Stimulated activated memory B cell treated with anti-CD40 and anti-IgM and Interleukin-4, amounts not matched to agents 10 μg/mL and 1 μg/mL and 100 μg/mL, for 72 hours (primary cell): ENCODE results near the gene GASK1A.
A peak's percentile ranks its signal among the peaks of the same experiment; 100 is the strongest.

Experiments used
- ATAC-seq: fragments of 150-1000 bp; cut with Tn5 transposase; 2 replicates; pipeline ENCODE4 v1.10.0; 2021
- H3K27ac Mint-ChIP-seq: one replicate; pipeline ENCODE4 v1.8.0; 2022; ENCODE audit warnings: mild to moderate bottlenecking, mixed read lengths
- H3K27me3 Mint-ChIP-seq: one replicate; pipeline ENCODE4 v1.8.0; 2022; ENCODE audit warnings: mixed read lengths
- H3K36me3 Mint-ChIP-seq: one replicate; pipeline ENCODE4 v1.8.0; 2022; ENCODE audit warnings: mixed read lengths
- H3K4me1 Mint-ChIP-seq: one replicate; pipeline ENCODE4 v1.8.0; 2022; ENCODE audit warnings: mixed read lengths
- H3K4me3 Mint-ChIP-seq: one replicate; pipeline ENCODE4 v1.8.0; 2022; ENCODE audit warnings: mild to moderate bottlenecking, moderate library complexity, mixed read lengths
- H3K9me3 Mint-ChIP-seq: one replicate; pipeline ENCODE4 v1.8.0; 2022; ENCODE audit warnings: mixed read lengths

GASK1A gene

DNA sequence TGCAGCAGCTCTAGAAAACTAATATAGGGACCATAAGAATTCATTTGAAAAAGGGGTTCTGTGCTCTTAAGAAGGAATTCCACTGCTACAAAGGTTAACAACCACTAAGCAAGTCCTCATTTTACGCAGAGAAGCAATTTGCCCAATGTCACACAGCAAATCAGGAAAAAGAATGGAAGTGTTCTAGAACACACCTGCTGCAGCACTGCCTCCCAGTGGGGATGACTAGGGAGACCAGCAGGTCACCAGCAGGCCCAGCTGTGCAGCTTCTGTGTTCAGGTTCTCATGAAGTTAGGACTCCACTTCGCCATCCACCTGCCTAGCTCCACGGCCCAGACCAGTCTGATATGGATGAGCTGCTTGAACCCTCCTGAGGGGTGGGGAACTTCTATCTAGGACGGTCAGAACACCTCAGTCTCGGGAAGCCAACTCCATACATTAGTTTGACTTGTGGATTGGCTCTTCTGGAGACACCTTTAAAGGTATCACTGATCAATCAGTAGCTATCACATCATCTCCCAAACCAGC, 108.2 kb downstream of the GASK1A start:
- no peak overlapping the region for H3K4me3 Mint-ChIP-seq
- H3K9me3 Mint-ChIP-seq, result no peaks in the 10 kb centered on the region
- no peaks in the 10 kb centered on the region for H3K4me1 Mint-ChIP-seq
- H3K27ac Mint-ChIP-seq, result no peak overlapping the region
- no peak for ATAC-seq
- H3K27me3 Mint-ChIP-seq, result no peaks in the 10 kb centered on the region
- H3K36me3 Mint-ChIP-seq, result peaks cover 31% of the 10 kb centered on the region

DNA sequence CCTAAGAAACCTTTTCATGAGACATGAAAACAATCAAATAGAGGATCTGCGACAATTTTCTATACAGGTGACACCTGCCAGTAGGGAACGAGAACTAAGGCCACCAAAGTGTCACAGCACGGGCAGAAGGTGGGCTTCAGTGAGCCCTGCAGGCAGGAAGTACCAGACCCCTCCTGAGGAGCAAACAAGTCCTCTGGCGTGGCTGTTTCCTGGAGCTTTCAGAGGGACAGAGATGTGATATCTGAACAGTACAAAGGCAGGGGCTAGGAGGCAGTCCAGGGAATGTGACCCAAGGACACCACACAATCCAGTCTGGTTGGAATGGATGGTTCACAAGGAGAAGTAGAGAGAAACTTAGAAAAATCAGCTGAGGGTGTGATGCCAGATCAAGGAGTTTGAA, 110.0 kb downstream of the GASK1A start:
- Mint-ChIP-seq H3K9me3 (no peaks in the 10 kb centered on the region), H3K27me3 (no peaks in the 10 kb centered on the region), H3K4me3 (no peak overlapping the region), H3K36me3 (peaks cover 18% of the 10 kb centered on the region), H3K4me1 (no peaks in the 10 kb centered on the region), H3K27ac (no peak overlapping the region)
- ATAC-seq, result no peak

DNA sequence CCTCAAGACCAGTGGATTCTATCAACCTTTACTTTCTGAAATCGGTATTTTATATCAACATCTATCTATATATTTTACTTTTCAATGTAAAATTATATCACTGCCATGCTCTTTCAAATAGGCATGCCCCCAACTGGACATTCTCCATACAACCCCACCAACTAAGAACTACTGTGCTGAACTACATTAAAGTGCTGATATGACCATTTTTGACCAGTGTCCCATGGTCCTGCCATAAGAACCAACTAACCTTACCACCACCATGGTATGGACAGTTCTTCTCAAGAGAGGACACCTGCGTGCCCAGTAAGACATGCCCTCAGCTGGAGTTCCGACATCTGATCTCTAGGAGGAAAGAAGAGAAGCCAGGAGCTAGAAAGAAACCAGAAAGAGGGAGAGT, 111.1 kb downstream of the GASK1A start:
- Mint-ChIP-seq H3K27ac (no peak overlapping the region), H3K4me3 (no peak overlapping the region), H3K36me3 (peaks cover 8% of the 10 kb centered on the region)

DNA sequence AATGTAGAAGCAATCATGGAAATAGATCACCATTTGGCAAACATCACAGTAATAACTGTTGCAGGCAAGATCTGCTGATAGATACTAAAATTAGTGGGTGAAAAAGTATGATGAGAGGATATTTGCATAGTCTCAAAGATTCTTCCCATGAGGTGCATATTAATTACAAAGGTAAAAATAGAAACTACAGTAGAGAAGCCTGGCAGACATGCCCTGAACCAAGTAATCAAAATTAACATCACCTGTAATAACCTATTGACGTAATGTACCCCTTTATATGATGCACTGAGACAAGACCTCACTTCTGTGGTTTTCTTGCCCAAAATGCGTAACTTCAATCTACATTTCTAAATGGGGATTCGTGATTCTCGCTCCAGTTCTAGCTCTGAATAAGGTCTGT, 112.4 kb downstream of the GASK1A start:
- no peaks in the 10 kb centered on the region for H3K27me3 Mint-ChIP-seq
- ATAC-seq, result no peak
- no peaks in the 10 kb centered on the region for H3K9me3 Mint-ChIP-seq
- no peak overlapping the region for H3K27ac Mint-ChIP-seq
- peaks cover 6% of the 10 kb centered on the region for H3K36me3 Mint-ChIP-seq
- H3K4me3 Mint-ChIP-seq, result no peak overlapping the region
- no peaks in the 10 kb centered on the region for H3K4me1 Mint-ChIP-seq

More for the DNA sequence above, 111.1 kb downstream of the GASK1A start:
- Mint-ChIP-seq H3K4me1 (no peaks in the 10 kb centered on the region), H3K27me3 (no peaks in the 10 kb centered on the region), H3K9me3 (no peaks in the 10 kb centered on the region)
- ATAC-seq, result no peak

DNA sequence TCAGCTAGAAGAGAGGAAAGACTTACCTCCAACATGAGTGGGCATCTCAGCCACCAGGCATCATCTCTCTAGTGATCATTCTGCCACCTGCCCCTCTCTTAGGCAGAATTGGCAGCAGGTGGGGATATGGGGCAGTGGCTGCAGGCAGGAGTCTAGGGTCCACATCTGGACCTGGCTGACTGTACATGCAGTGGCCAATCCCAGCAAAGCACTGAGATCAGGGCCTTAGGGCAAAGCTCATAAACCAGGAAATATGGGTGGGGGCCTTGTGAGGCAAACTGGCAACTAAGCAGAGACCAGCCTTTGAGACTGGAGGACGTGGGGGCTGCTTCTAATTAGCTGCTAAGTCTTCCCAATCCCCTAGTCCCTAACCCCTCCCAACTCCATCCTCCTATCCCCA, 113.9 kb downstream of the GASK1A start:
- H3K4me1 Mint-ChIP-seq, result no peaks in the 10 kb centered on the region
- H3K36me3 Mint-ChIP-seq, result peaks cover 6% of the 10 kb centered on the region
- H3K4me3 Mint-ChIP-seq, result no peak overlapping the region
- no peaks in the 10 kb centered on the region for H3K27me3 Mint-ChIP-seq
- ATAC-seq, result no peak
- H3K27ac Mint-ChIP-seq, result no peak overlapping the region
- H3K9me3 Mint-ChIP-seq, result no peaks in the 10 kb centered on the region

DNA sequence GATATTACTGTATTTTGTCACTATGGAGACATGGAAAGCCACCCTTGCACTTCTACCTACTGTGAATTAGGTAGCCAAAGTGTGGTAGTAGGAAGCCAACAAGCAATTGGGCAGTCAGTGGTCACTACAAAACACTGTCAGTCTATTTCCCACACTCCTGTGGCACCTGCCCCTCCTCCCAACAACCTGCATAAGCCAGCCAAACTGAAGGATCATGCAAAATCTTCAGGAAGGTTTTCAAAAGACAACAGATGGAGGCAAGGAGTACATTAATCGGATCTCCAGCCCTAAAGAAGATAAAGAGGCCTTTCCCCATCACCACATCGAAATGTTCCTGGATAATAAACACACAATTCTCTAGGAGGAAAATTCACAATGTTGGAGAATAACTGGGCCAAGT, 114.9 kb downstream of the GASK1A start:
- no peaks in the 10 kb centered on the region for H3K9me3 Mint-ChIP-seq
- H3K4me1 Mint-ChIP-seq, result no peaks in the 10 kb centered on the region
- H3K4me3 Mint-ChIP-seq, result no peak overlapping the region
- H3K36me3 Mint-ChIP-seq, result peaks cover 5% of the 10 kb centered on the region
- ATAC-seq, result no peak
- H3K27me3 Mint-ChIP-seq, result no peaks in the 10 kb centered on the region
- H3K27ac Mint-ChIP-seq, result no peak overlapping the region

DNA sequence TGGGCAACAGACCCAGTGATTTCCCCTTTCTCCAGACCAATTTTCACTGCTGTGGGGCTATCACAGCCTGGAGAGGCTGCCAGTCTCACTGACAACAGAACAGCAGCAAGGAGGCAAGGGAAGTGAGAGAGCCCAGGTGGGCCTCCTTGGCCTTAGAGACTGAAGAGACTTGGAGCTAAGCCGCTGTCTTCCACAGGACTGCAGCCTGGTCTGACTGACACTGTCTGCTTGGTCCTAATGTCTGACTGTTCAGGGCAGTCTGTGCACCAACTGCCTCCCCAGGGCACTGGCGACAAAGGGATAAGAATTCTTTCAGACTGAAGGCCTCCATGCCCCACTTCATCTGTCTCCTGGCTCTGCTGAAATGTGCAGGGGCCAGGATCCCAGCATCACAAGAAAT, 115.3 kb downstream of the GASK1A start:
- Mint-ChIP-seq H3K36me3 (peaks cover 1% of the 10 kb centered on the region), H3K4me1 (no peaks in the 10 kb centered on the region), H3K27me3 (no peaks in the 10 kb centered on the region), H3K4me3 (no peak overlapping the region), H3K27ac (no peak overlapping the region), H3K9me3 (no peaks in the 10 kb centered on the region)
- ATAC-seq, result no peak

DNA sequence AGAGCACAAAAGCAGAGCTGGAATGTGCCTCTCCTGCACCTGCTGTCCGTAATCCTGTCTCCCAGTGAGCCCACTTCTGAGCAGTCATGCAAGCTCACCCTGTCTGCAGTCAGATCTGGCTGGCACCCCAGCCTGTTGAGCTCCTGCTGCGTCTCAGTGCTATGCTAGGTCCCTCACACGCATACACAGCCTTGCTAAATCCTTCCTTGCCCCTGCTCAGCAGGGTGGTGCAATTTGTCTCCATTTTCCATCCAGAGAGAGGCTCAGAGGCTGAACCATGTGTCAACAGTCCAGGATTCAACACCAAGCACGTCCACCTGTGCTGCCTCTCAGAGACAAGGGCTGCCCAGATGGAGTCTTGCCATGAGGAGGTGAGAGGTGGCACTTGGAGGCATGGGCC, 115.7 kb downstream of the GASK1A start:
- H3K4me3 Mint-ChIP-seq, result no peak overlapping the region
- H3K27me3 Mint-ChIP-seq, result no peaks in the 10 kb centered on the region
- H3K36me3 Mint-ChIP-seq, result no peaks in the 10 kb centered on the region
- no peaks in the 10 kb centered on the region for H3K4me1 Mint-ChIP-seq
- H3K27ac Mint-ChIP-seq, result no peak overlapping the region
- no peak for ATAC-seq
- no peaks in the 10 kb centered on the region for H3K9me3 Mint-ChIP-seq

DNA sequence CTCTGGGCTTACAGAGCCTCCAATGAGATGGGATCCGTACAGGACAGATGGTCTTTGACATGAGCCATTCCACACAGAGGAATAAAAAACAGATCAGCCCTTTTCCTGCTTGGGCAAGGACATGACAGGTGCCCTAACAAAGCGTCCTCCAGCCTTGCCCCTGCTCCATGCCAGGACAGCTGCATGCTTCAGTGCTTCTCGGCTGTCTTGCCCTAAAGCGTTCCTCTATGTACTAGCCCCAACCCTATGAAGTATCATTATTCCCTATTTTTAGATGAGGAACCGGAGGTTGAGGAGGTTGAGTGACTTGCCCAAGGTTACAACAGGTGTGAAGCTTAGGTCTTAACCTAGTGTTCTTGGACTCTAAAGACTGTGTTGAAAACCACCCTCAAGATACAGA, 116.3 kb downstream of the GASK1A start:
- no peak for ATAC-seq
- no peaks in the 10 kb centered on the region for H3K9me3 Mint-ChIP-seq
- no peaks in the 10 kb centered on the region for H3K36me3 Mint-ChIP-seq
- H3K27me3 Mint-ChIP-seq, result no peaks in the 10 kb centered on the region
- H3K27ac Mint-ChIP-seq, result no peak overlapping the region
- H3K4me1 Mint-ChIP-seq, result no peaks in the 10 kb centered on the region
- no peak overlapping the region for H3K4me3 Mint-ChIP-seq

DNA sequence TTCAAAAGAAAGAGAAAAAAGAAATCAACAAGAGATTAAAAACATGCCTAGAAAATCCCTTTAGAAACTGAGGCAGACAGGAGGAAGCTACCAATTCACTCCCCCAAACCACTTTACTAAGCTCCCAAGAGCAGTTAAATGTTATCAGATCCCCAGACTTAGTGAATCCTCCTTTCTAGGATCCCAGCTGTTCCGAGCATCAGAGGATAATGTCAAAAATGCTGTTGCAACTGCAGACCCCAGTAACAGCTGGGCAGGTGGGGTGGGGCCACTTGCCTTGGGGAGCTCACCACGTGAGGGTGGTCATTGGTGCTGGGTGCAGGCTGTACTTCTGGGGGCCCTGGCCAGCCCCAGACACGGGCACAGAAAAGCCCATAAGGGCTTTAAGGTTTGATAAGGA, 117.7 kb downstream of the GASK1A start:
- ATAC-seq, result no peak
- no peaks in the 10 kb centered on the region for H3K9me3 Mint-ChIP-seq
- no peak overlapping the region for H3K27ac Mint-ChIP-seq
- no peaks in the 10 kb centered on the region for H3K4me1 Mint-ChIP-seq
- H3K4me3 Mint-ChIP-seq, result no peak overlapping the region
- no peaks in the 10 kb centered on the region for H3K27me3 Mint-ChIP-seq
- H3K36me3 Mint-ChIP-seq, result no peaks in the 10 kb centered on the region

DNA sequence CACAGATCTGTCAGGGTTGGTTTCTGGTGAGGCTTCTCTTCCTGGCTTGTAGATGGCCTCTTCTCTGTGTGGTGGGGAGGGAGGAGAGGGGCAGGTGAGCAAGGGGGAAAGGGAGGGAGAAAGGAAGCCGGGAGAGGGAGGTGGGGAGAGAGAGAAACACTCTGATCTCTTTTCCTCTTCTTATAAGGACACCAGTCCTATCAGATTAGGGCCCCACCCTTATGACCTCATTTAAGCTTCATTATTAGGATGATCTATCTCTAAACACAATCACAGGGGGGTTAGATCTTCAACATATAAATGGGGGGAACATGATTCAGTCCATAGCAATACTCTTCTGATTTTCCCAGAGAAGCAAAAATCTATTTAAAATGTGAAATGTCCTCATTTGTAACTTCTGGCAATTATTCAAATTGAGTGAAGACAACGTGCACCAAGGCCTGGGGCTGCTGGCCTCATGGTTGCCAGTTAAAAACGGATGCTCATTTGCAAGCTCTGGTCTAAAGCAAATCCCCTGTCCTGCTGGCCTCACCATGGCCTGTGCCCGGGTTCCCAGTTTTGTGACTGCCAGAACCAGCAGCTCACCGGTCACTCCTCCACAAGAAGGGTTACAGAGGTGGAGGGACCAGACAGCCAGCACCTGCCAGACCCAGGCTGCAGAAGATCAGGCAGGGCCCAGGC, 118.4 kb downstream of the GASK1A start:
- H3K27ac Mint-ChIP-seq, result no peak overlapping the region
- no peaks in the 10 kb centered on the region for H3K27me3 Mint-ChIP-seq
- ATAC-seq, result no peak
- H3K4me3 Mint-ChIP-seq, result no peak overlapping the region
- H3K9me3 Mint-ChIP-seq, result no peaks in the 10 kb centered on the region
- no peaks in the 10 kb centered on the region for H3K36me3 Mint-ChIP-seq
- no peaks in the 10 kb centered on the region for H3K4me1 Mint-ChIP-seq

DNA sequence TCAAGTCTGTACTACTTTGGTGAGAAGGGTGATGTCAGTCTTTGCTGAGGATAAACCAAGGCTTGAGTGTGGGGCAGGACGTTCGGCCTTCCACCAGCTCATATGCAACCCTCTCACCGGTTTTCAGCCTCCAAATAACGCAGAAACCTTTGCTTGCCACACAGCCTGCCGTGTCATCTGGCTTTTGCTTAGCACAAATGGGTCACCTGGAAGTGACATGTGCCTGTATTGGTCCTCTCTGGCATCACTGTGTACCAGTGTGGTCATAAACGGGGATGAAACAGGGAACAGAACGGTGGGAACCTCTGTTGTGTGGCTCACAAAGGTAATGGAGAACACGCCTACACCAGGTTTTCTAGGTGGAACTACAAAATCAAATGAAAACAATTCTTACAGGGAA, 119.7 kb downstream of the GASK1A start:
- Mint-ChIP-seq H3K27ac (no peak overlapping the region), H3K4me1 (no peaks in the 10 kb centered on the region), H3K36me3 (no peaks in the 10 kb centered on the region), H3K9me3 (no peaks in the 10 kb centered on the region), H3K27me3 (no peaks in the 10 kb centered on the region), H3K4me3 (no peak overlapping the region)
- ATAC-seq, result no peak

DNA sequence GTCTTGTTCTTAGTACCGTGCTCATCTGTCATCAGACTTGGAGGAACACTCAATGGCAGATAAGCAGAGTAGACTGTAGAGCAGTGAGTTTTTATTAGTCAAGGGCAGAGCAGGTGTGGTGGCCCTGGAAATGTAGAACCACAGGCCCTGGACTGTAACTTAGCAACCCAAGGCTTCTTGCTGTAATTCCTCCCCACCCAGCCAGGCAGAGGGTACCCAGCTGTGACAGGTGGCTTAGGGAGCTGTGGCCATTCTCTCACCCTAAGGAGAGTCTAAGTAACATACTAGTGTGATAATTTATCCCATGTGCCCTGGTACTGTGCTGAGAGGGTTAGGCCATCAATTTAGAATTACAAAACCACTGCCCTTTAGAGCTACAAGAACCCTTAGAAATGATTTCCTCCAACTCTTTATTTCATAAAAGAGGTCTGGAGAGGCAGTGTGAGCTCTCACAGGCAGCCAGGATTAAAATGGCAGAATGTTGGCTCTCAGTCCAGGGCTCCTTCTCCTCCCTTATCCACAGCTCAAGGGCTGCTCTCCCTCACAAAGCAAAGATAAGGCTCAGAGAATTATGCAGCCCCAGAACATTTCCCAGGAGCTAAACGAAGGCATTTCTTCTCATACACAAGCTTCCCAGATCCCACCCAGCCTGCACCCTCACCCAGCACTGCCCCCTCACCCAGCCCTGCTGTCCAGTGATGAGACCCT, 123.8 kb downstream of the GASK1A start:
- Mint-ChIP-seq H3K4me1 (peaks cover 19% of the 10 kb centered on the region), H3K27me3 (no peaks in the 10 kb centered on the region), H3K9me3 (no peaks in the 10 kb centered on the region), H3K4me3 (no peak overlapping the region), H3K36me3 (no peaks in the 10 kb centered on the region), H3K27ac (no peak overlapping the region)
- no peak for ATAC-seq

DNA sequence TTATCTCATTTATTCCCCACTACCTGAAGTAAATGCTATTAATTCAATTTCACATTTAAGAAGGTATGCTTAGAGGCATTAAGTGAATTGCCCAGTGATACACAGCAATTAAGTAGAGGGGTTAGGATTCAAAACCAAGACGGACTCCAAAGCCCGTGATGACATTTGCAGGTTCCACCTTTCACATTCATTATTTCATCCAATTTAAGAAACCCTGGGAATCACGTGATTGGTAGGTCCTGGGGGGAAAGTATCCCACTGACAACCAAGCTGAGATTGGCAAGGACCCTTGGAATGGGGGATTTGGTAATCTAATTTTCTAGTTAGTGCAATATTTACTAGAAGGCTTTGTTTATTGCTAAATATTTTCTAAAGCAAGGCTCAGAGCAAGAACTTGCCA, 124.9 kb downstream of the GASK1A start:
- Mint-ChIP-seq H3K9me3 (no peaks in the 10 kb centered on the region), H3K27me3 (no peaks in the 10 kb centered on the region), H3K4me3 (no peak overlapping the region), H3K4me1 (peaks cover 19% of the 10 kb centered on the region), H3K36me3 (no peaks in the 10 kb centered on the region), H3K27ac (no peak overlapping the region)
- no peak for ATAC-seq

DNA sequence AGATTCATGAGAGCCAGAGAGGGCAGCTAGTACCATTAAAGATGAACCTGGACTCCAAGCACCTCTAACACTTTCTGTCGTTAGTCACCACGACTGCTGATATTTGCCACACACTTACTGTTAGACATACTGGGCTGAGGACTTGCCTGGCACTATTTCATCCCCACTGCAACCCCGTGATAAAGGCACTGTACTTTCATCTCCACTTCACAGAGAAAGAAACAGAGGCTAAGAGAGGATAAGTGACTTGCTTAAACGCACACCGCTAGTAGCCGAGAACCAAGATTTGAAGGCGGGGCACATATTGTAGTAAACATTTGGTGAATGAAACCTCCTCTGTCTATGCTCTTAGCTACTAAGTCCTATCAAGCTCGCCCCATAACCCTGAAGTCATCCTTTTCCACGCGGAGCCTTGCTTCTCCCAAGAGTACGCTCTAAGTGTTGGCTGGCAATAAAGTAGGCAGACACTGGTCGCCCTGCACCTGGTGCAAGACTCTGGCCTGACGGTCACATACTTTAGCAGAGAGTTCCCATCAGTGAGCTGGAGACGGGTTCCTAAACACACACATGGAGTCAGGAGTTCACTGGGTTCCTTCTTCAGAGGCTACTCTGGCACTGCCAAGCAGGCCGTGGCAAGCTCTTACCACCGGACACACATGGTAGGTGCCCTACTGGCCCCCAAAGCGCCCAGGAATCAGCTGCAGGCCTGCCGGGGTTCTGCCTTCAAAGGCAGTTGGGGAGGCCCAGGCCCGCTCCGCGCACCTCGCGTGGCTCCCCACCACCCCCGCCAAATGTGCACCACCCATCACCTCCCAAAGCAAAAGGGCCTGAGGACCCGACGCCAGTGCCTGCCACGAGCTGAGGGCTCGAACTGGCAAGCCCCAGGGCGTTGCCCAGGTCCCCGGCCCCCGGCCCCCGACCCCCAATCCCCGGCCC, 125.8 kb downstream of the GASK1A start:
- Mint-ChIP-seq H3K4me3 (peak overlapping the region; percentile 46), H3K27ac (no peak overlapping the region), H3K9me3 (no peaks in the 10 kb centered on the region), H3K36me3 (no peaks in the 10 kb centered on the region), H3K4me1 (peaks cover 19% of the 10 kb centered on the region), H3K27me3 (no peaks in the 10 kb centered on the region)
- peak; percentile 6 for ATAC-seq
